Activated naive CD4-positive, alpha-beta T cell treated with anti-CD3 and anti-CD28 coated beads, Interleukin-2, amount 50 U/mL, for 24 hours (primary cell): ENCODE data around the gene SNX24.
A peak's percentile ranks its signal among the peaks of the same experiment; 100 is the strongest.

Experiments used
- H3K27ac Mint-ChIP-seq: one replicate; pipeline ENCODE4 v1.8.0; 2021; ENCODE audit warnings: mild to moderate bottlenecking, mixed read lengths
- H3K27me3 Mint-ChIP-seq: one replicate; pipeline ENCODE4 v1.8.0; 2021; ENCODE audit warnings: mixed read lengths
- H3K36me3 Mint-ChIP-seq: one replicate; pipeline ENCODE4 v1.8.0; 2021; ENCODE audit warnings: mixed read lengths
- H3K4me1 Mint-ChIP-seq: one replicate; pipeline ENCODE4 v1.8.0; 2021; ENCODE audit warnings: mixed read lengths
- H3K4me3 Mint-ChIP-seq: one replicate; pipeline ENCODE4 v1.8.0; 2021; ENCODE audit warnings: mild to moderate bottlenecking, mixed read lengths
- H3K9me3 Mint-ChIP-seq: one replicate; pipeline ENCODE4 v1.8.0; 2021; ENCODE audit warnings: mixed read lengths

Gene SNX24

DNA sequence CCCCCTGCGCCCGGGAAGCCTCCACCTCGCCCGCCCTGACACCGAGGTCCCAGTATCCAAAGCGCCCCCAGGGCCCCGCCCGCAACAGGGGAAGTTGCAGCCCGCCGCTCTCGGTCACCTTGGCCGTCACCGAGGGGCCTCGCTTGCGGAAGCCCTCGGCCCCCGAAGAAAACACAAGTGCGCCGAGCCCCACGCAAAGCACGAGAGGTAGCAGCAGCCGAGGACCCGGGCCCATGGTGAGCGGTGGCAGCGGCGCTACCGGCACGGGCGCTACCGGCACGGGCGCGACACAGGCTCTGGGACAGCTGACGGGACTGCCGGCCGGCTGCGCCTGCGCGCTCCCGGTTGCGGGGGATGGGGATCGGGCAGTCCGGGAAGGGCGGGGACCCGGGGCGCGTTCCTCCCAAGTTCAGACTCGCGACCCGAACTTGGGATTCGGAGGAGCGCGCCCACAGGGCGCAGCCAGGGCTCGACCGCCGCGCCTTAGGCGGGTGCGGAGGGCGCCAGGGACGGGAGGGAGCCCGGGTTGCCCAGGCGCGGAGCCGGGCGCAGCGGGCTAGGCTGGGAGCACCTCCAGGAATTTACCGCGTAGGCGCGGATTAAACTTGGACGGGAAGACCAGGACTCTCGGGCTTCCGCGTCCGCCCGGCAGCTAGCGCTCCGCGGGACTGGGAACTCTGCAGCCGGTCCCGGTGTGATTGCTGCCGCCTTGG lies 191.1 kb downstream of the SNX24 start, which contains the start of gene PPIC:
PPIC (minus strand) TSS at position 335 of the 713 bp plus-strand sequence; CDS start at position 235, 100 bp downstream.
- peaks cover 17% of the 10 kb centered on the region for H3K4me1 Mint-ChIP-seq
- H3K4me3 Mint-ChIP-seq, result peak within 1 kb of the TSS; percentile 47
- H3K27ac Mint-ChIP-seq, result no peak within 1 kb of the TSS
- peaks cover 3% of the 10 kb centered on the region for H3K9me3 Mint-ChIP-seq
- H3K36me3 Mint-ChIP-seq, result no peaks in the 10 kb centered on the region
- peaks cover 43% of the 10 kb centered on the region for H3K27me3 Mint-ChIP-seq

DNA sequence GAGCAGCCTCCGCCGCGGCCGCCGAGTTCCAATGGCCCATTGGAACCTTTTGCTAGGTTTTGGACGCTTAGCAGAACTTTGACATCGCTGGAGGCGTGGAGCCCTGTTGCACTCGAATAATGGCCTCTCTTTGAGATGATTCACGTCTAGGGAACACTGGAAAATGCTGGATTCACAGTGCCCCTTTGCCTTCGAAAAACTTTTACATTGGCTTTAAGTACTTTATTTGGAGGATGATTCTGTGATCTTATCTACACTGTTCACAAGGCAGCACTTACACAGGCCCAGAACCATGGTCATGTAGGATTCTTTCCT lies 191.6 kb downstream of the SNX24 start:
- Mint-ChIP-seq H3K9me3 (peaks cover 3% of the 10 kb centered on the region), H3K4me3 (peak overlapping the region; percentile 40), H3K27ac (no peak overlapping the region), H3K4me1 (peaks cover 17% of the 10 kb centered on the region), H3K36me3 (no peaks in the 10 kb centered on the region), H3K27me3 (peaks cover 40% of the 10 kb centered on the region)

DNA sequence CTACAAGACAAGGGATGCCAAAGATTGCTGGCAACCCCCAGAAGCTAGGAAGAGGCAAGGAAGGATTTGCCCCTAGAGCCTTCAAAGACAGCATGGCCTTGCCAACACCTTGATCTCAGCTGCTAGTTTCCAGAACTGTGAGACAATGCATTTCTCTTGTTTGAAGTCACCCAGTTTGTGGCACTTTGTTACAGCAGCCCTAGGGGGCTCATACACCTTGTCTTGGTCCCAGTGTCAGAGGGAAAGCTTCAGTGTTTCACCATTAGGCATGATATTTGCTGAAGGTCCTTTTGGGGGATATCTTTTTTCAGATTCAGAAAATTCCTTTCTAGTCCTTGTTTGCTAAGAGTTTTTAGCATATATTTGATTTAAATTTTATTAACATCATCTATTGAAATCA lies 194.3 kb downstream of the SNX24 start:
- H3K4me3 Mint-ChIP-seq, result no peak overlapping the region
- peaks cover 17% of the 10 kb centered on the region for H3K4me1 Mint-ChIP-seq
- peaks cover 3% of the 10 kb centered on the region for H3K9me3 Mint-ChIP-seq
- H3K27ac Mint-ChIP-seq, result no peak overlapping the region
- no peaks in the 10 kb centered on the region for H3K36me3 Mint-ChIP-seq
- peaks cover 32% of the 10 kb centered on the region for H3K27me3 Mint-ChIP-seq

DNA sequence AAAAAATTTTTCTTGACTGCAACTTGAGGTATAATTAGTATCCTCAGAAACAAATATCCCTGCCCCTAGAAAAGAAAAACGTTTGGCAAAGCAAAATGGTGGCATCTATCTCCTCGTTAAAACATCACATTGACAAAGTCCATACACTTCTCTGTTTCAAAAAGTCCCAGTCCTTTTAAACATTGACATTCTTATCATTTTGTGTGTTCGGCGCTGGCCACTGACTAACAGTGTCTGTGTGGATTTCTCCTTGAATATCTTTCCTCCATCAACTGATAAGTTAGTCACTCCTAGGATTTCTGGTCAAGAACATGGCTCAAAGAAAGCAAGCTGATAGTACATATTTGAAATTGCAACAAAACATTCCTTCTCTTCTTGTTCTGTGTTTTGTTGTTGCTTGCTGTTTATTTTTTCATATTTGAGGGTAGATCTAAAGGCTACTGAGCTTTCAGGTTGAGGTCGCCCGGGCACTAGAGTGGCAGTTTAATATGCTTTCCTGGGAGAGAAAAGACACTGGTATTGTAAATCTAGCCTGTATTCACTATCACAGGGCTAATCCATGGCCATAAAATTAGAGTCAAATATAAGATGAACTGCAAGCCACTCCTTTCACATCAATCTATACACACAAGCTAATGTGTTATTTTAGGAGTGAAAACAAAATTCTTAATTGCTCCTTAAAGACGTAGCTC lies 199.7 kb downstream of the SNX24 start:
- no peaks in the 10 kb centered on the region for H3K36me3 Mint-ChIP-seq
- H3K27ac Mint-ChIP-seq, result no peak overlapping the region

DNA sequence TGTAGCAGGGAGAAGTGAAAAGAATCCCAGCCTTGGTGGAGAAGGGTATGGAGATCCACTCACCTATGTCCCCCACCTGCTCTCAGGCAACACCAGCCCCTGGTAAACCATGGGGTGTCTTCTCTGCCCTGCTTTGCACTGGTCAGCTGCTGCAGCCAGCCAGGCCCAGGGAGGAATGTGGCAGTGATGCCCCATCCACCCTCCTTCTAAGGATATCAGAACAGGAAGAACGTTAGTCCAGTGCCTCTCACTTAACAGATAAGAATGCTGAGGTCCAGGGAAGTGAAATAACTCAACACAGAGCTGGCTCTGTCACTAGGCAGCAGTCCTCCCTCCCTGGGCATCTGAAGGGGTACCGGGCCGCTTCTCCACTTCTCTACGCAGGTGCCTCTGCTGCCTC lies 200.8 kb downstream of the SNX24 start:
- Mint-ChIP-seq H3K4me1 (no peaks in the 10 kb centered on the region), H3K27me3 (peaks cover 22% of the 10 kb centered on the region), H3K27ac (no peak overlapping the region), H3K9me3 (no peaks in the 10 kb centered on the region), H3K4me3 (no peak overlapping the region), H3K36me3 (no peaks in the 10 kb centered on the region)

More for the DNA sequence above, 199.7 kb downstream of the SNX24 start:
- Mint-ChIP-seq H3K27me3 (peaks cover 22% of the 10 kb centered on the region), H3K9me3 (no peaks in the 10 kb centered on the region), H3K4me3 (no peak overlapping the region), H3K4me1 (no peaks in the 10 kb centered on the region)

DNA sequence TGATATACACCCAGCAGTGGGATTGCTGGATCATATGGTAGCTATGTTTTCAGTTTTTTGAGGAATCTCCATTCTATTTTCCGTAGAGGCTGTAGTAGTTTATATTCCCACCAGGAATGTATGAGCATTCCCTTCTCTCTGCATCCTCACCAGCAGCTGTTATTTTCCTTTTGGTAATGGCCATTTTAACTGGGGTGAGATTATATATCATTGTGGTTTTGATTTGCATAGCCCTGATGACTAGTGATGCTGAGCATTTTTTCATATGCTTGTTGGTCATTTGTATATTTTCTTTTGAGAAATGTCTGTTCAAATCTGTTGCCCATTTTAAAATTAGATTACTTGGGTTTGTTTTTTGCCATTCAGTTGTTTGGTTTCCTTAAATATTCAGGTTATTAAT lies 202.3 kb downstream of the SNX24 start:
- H3K9me3 Mint-ChIP-seq, result no peaks in the 10 kb centered on the region
- H3K27ac Mint-ChIP-seq, result no peak overlapping the region
- no peaks in the 10 kb centered on the region for H3K36me3 Mint-ChIP-seq
- no peaks in the 10 kb centered on the region for H3K4me1 Mint-ChIP-seq
- H3K27me3 Mint-ChIP-seq, result peaks cover 22% of the 10 kb centered on the region
- H3K4me3 Mint-ChIP-seq, result no peak overlapping the region

DNA sequence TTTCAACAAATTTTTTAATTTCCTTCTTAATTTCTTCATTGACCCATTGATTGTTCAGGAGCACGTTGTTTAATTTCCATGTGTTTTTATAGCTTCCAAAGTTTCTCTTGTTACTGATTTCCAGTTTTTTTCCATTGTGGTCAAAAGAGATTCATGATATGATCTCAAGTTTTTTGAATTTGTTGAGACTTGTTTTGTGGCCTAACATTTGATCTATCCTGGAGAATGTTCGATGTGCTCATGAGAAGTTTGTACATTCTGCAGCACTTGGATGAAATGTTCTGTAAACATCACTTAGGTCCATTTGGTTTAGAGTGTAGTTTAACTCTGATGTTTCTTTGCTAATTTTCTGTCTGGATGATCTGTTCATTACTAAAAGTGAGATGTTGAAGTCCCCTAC lies 205.8 kb downstream of the SNX24 start:
- H3K27ac Mint-ChIP-seq, result no peak overlapping the region
- H3K4me3 Mint-ChIP-seq, result no peak overlapping the region
- H3K9me3 Mint-ChIP-seq, result peaks cover 6% of the 10 kb centered on the region
- peaks cover 13% of the 10 kb centered on the region for H3K27me3 Mint-ChIP-seq
- no peaks in the 10 kb centered on the region for H3K36me3 Mint-ChIP-seq
- no peaks in the 10 kb centered on the region for H3K4me1 Mint-ChIP-seq
